ENCODE measurements around the gene SRBD1.

Gene SRBD1

DNA sequence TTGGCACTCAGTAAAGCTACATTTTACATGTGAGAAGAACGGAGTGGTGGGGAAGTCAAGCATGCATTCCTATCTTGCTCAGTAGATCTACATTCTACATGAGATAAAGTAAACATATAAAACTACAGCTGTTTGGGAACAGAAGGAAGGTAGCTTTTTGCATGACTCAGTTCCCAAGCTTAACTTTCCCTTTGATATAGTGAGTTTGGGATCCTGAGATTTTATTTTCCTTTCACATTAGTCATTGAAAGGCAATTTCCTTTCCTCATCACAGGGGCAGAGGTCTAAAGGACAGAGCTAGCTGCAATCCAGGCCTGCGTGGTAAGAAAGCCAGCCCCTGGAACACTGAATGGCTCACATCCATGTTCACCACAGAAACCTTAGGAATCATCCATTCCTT lies 257.2 kb downstream of the SRBD1 start:
- DNase-seq: no peak

- DNase-seq: no peak
Measured at GRCh38 chr2:45352506-45352905, 258.6 kb downstream of the SRBD1 start.

- no peak for DNase-seq
Measured at GRCh38 chr2:45345331-45346234, 265.5 kb downstream of the SRBD1 start.

GRCh38 chr2:45344502-45344901 lies 266.6 kb downstream of the SRBD1 start:
- no peak for DNase-seq

DNA sequence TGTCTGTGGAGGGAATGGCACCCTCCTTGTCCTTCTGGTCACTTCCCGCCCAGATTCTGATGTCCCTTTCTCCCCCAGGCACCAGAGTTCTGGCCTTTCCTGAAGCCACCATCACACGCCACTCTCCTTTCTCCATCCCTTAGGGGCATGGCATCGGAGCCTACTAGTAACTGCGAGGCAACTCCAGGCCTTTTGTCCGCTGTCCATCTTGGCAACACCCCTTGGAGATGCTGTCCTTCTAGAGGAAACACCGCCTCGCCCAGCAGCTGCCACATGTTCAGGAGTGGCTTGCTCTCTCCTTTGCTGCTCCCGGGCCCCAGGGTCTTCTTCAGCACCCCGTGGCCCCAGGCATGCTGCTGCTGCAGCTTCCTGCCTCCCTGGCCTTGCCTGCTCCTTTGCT lies 267.0 kb downstream of the SRBD1 start:
- DNase-seq: no peak

DNA sequence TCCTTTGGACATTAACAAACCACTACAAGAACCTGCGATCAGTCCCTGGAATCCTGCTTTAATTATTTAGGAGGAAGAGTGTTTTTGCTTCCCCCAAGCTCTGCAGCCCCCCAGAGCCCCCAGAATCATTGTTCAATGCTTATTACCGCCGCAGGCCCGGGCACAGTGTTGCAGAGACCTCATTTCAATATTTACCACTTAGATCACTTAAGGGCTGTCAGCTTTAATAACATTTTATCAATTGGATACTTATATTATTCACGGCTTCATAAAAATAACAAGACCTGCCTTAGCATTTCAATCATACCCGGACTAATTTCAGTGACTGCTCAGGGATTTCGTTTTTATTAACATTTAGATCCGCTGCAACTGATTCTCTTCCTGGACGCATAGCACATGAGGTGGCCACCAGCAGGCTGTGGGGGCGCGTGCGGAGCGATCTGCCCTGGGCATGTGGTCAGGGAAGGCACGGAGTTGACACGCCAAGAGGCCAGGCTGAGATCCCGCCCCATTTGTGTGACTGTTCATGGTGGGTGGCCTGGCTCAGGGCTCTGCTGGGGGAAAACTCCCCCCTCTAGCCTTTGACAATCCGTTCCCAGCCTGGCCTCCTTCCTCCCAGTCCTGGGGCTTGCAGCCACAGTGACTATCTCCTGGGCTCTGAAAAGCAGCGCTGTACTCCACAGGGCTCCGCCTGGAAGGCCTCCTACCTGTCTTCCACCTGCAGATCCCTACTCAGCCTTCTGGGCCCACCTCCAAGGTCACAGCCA lies 267.6 kb downstream of the SRBD1 start:
- DNase-seq: no peak

- DNase-seq: no peak
Measured at GRCh38 chr2:45340318-45340717, 270.7 kb downstream of the SRBD1 start.

DNA sequence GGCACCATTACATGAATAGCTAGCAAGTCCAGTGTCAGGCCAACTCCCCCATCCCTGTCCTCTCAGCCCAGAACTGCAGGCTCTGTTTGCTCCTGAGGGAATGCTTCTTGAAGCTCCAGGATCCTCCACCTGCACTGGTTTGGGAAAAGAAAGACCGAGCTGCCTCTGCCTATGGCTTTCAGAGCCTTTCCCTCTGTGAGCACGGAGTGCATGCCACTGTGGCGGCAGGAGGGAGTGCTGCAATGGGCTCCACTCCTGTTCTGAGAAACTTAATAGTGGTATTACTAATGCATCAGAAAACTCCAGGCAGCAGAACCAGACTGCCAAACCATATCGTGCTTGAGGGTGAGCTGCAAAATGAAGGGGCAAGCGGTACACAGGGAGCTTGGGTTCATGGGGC lies 271.8 kb downstream of the SRBD1 start:
- DNase-seq: no peak
